Astrocyte (in vitro differentiated cells and primary cell): Measurements from ENCODE around the gene CARD10.

ENCODE experiments used
- EZH2 ChIP-seq: IDR thresholded peaks from 2 replicates; pipeline ENCODE4 v1.6.1; 2012; ENCODE audit warnings: mild to moderate bottlenecking, low read length, inconsistent platforms; ENCODE audit not compliant: insufficient read depth
- TF ChIP-seq, protein P1 (sequence below): IDR thresholded peaks from 2 replicates; pipeline ENCODE4 v1.5.1; 2011; ENCODE audit warnings: low read depth, mild to moderate bottlenecking, inconsistent platforms, low read length, moderate library complexity; ENCODE audit not compliant: insufficient read depth

DNA sequence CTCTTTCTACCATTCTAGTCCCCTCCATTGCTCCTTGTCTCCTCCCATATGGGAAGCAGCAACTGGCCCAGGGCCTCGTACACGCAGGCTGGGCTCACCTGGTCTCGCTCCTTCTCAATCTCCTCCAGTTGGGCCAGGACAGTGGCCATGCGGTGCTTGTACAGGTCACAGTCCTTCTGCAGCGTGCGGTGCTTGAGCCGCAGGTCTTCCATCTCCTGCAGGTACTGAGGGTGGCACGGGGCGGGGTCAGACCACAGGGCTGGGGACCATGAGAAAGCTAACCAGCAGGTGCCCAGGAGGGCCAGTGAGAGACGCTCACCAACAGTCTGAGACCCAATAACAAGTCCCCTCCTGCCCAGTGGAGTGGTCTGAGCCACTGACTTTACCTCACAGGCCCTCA is 11.5 kb downstream of the CARD10 start:
- TF ChIP-seq, protein P1, sequence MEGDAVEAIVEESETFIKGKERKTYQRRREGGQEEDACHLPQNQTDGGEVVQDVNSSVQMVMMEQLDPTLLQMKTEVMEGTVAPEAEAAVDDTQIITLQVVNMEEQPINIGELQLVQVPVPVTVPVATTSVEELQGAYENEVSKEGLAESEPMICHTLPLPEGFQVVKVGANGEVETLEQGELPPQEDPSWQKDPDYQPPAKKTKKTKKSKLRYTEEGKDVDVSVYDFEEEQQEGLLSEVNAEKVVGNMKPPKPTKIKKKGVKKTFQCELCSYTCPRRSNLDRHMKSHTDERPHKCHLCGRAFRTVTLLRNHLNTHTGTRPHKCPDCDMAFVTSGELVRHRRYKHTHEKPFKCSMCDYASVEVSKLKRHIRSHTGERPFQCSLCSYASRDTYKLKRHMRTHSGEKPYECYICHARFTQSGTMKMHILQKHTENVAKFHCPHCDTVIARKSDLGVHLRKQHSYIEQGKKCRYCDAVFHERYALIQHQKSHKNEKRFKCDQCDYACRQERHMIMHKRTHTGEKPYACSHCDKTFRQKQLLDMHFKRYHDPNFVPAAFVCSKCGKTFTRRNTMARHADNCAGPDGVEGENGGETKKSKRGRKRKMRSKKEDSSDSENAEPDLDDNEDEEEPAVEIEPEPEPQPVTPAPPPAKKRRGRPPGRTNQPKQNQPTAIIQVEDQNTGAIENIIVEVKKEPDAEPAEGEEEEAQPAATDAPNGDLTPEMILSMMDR, result no peak
- TF ChIP-seq EZH2, result no peak
